Psoas muscle (tissue), 8 donors: Measurements from ENCODE around the gene IFIT1. TPM values are rescaled to one million over a fixed set of nuclear protein-coding genes. Genes with fewer than 3 reads are reported as not detected.
A peak's percentile ranks its signal among the peaks of the same experiment; 100 is the strongest.

ENCODE experiments used
- ATAC-seq, 4 donors: fragments of 200-7000 bp; cut with Tn5 transposase; one replicate each; pipeline ENCODE4 v1.9.1; 2020; ENCODE audit warnings: moderate library complexity in 3 of 4, mild to moderate bottlenecking in 2 of 4
- DNase-seq, 2 donors: peaks; one replicate each; pipeline ENCODE4 v3.0.0-alpha.2; 2020
- H3K27ac ChIP-seq: fragments of 200-600 bp; one replicate; pipeline ENCODE4 v1.8.0; 2022
- H3K27me3 ChIP-seq, 3 donors: fragments of 200-600 bp in 1 of 3; one replicate each; pipeline versions ENCODE4 v1.6.1 to v1.8.0; 2013 to 2022; ENCODE audit warnings: low read length in 2 of 3, mild to moderate bottlenecking in 2 of 3, moderate library complexity in 1 of 3; ENCODE audit not compliant: insufficient read depth in 3 of 3
- H3K36me3 ChIP-seq, 2 donors: fragments of 200-600 bp in 1 of 2; one replicate each; pipeline versions ENCODE4 v1.6.1 to v1.8.0; 2013 to 2022; ENCODE audit warnings: low read depth in 1 of 2, mild to moderate bottlenecking in 1 of 2, moderate library complexity in 1 of 2; ENCODE audit not compliant: insufficient read depth in 1 of 2
- H3K4me1 ChIP-seq: fragments of 200-600 bp; one replicate; pipeline ENCODE4 v1.8.0; 2022
- H3K4me3 ChIP-seq: fragments of 200-600 bp; one replicate; pipeline ENCODE4 v1.8.0; 2022; ENCODE audit warnings: mild to moderate bottlenecking
- H3K9me3 ChIP-seq: fragments of 200-600 bp; one replicate; pipeline ENCODE4 v1.8.0; 2022
- WGBS, 3 donors: extraction: QIAGEN DNeasy Blood & Tissue Kit; methylation state at CpG; one replicate each; pipeline versions ENCODE4 v1.1.6 to v1.1.7; 2013; 5-methylcytosine and 5-hydroxymethylcytosine counted together
- intact Hi-C, 2 donors: fragments of 100-400 bp; cut with DNase I; formaldehyde crosslinking; loops; one replicate each; pipeline versions ENCODE4 v1.11.0 to v1.14.2; 2022
- polyA plus RNA-seq, 3 donors: library from polyadenylated mRNA; stranded (reverse); fragments of 200-250 nt; gene quantifications; one replicate each; pipeline ENCODE4 v1.2.3, GENCODE V29; 2013
- total RNA-seq, 4 donors: library from RNA; stranded (reverse); fragmentation: NEBNext Ultra II Directional in 2 of 4; extraction: Animal tissue kit (Norgen Biotek cat#: 25700) in 2 of 4; gene quantifications; one replicate each; pipeline versions ENCODE4 v1.2.1 to v1.2.4, GENCODE V29; 2021 to 2023
- TF ChIP-seq, protein P1 (sequence below): fragments of 200-600 bp; IDR thresholded peaks from one replicate; pipeline ENCODE4 v1.8.0; 2022; ENCODE audit warnings: antibody characterized with exemption
- donor health status: healthy with polysubstance abuse.
- donor health status: DM: no; HTN: no; CAD: no; lungs with moderate emphysema.
- donor health status: Bipolar disorder and iron deficiency.
- donor health status: healthy.
- donor health status: DM: yes; HTN: yes; CAD: no.
- donor health status: DM: no; HTN: no; CAD: no.
- donor health status: DM: no; HTN: no; CAD: no.
- donor health status: DM: yes; HTN: yes; CAD: no.

Gene IFIT1
- total and polyA plus RNA-seq, 7 donors: 1.6 to 22.5 (median 3.3) TPM

DNA sequence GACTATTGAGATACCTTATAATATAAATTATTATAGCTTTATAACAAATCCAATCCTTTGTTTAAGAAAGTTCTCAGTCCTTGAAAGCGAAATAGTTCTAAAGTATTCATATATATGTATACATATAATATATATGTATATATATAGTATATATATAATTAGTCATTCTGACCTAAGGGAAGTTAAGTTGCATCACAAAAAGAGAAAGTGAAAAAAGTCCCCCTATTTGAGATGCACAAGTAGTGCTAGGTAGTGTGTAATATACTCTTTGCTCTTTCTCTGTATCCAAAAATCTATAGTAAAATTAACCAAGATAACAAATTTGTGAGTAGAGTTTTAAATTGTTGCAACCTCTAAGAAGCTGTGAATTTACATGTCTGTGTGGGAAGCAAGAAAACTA, 27.9 kb upstream of the IFIT1 start:
- Histone ChIP-seq H3K4me3 (no peak overlapping the region), H3K9me3 (no peaks in the 10 kb centered on the region), H3K36me3 (no peaks in the 10 kb centered on the region), H3K27me3 (no peaks in the 10 kb centered on the region), H3K4me1 (no peaks in the 10 kb centered on the region), H3K27ac (no peak overlapping the region)
- DNase-seq (no peak), ATAC-seq (no peak)
- TF ChIP-seq, protein P1, sequence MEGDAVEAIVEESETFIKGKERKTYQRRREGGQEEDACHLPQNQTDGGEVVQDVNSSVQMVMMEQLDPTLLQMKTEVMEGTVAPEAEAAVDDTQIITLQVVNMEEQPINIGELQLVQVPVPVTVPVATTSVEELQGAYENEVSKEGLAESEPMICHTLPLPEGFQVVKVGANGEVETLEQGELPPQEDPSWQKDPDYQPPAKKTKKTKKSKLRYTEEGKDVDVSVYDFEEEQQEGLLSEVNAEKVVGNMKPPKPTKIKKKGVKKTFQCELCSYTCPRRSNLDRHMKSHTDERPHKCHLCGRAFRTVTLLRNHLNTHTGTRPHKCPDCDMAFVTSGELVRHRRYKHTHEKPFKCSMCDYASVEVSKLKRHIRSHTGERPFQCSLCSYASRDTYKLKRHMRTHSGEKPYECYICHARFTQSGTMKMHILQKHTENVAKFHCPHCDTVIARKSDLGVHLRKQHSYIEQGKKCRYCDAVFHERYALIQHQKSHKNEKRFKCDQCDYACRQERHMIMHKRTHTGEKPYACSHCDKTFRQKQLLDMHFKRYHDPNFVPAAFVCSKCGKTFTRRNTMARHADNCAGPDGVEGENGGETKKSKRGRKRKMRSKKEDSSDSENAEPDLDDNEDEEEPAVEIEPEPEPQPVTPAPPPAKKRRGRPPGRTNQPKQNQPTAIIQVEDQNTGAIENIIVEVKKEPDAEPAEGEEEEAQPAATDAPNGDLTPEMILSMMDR: no peak
- intact Hi-C loops: no loop called here
- WGBS, 3 donors: 96 to 100% (median 98%) methylated on average over 1 of the region's 1 CpG

GRCh38 chr10:89367529-89367928, 24.9 kb upstream of the IFIT1 start:
- WGBS, 3 donors: 43 to 69% (median 55%) methylated on average over 4 of the region's 4 CpGs
- H3K27ac ChIP-seq: no peak overlapping the region
- no peaks in the 10 kb centered on the region for H3K9me3 ChIP-seq
- TF ChIP-seq, protein P1: no peak
- intact Hi-C loops: no loop called here
- H3K4me3 ChIP-seq: no peak overlapping the region
- DNase-seq: no peak
- H3K4me1 ChIP-seq: no peaks in the 10 kb centered on the region
- no peak for ATAC-seq
- H3K36me3 ChIP-seq: no peaks in the 10 kb centered on the region
- H3K27me3 ChIP-seq: no peaks in the 10 kb centered on the region

GRCh38 chr10:89368129-89368528, 24.3 kb upstream of the IFIT1 start:
- DNase-seq (no peak), ATAC-seq (no peak)
- Histone ChIP-seq H3K9me3 (no peaks in the 10 kb centered on the region), H3K4me1 (no peaks in the 10 kb centered on the region), H3K27ac (no peak overlapping the region), H3K4me3 (no peak overlapping the region), H3K36me3 (no peaks in the 10 kb centered on the region), H3K27me3 (no peaks in the 10 kb centered on the region)
- WGBS, 3 donors: 60 to 75% (median 69%) methylated on average over 1 of the region's 1 CpG
- intact Hi-C loops: no loop called here
- TF ChIP-seq, protein P1: no peak

GRCh38 chr10:89369156-89370105, 23.0 kb upstream of the IFIT1 start:
- WGBS, 3 donors: 49 to 57% (median 54%) methylated on average over 5 of the region's 5 CpGs
- ATAC-seq: peak in 3 of 4 donors; percentile 34 to 50 (median 47)

More at GRCh38 chr10:89369156-89370105, 23.0 kb upstream of the IFIT1 start:
- H3K4me3 ChIP-seq: no peak overlapping the region
- no peak for DNase-seq
- no peaks in the 10 kb centered on the region for H3K9me3 ChIP-seq
- H3K4me1 ChIP-seq: peaks cover 13% of the 10 kb centered on the region
- no peak overlapping the region for H3K27ac ChIP-seq
- TF ChIP-seq, protein P1: peak; percentile 46
- no peaks in the 10 kb centered on the region for H3K36me3 ChIP-seq
- intact Hi-C loops: loop anchor here in 1 of 2 donors (5.0 kb wide), 2 partner anchors 32 to 77 kb away; no protein-coding TSS in a partner anchor
- H3K27me3 ChIP-seq: no peaks in the 10 kb centered on the region
